Choroid plexus epithelial cell (primary cell): ENCODE data around the gene ZNF430.
"Not testable (repeated sequence)": the region's sequence is repeated elsewhere in the genome, so short reads cannot be mapped to it uniquely, and the experiment has no call there.

Experiments
- DNase-seq: peaks from one replicate; pipeline ENCODE4 v3.0.0-alpha.2; 2010; ENCODE audit warnings: low read depth
- H3K4me3 ChIP-seq: 2 replicates; pipeline ENCODE4 v1.5.1; 2011; ENCODE audit warnings: low read depth, mild to moderate bottlenecking, control low read depth, low read length, moderate library complexity
- TF ChIP-seq, protein P1 (sequence below): conservative IDR thresholded peaks from 2 replicates; pipeline ENCODE4 v1.5.1; 2011; ENCODE audit warnings: low read depth, mild to moderate bottlenecking, control low read depth, inconsistent platforms, low read length, moderate library complexity

The ZNF430 gene

DNA sequence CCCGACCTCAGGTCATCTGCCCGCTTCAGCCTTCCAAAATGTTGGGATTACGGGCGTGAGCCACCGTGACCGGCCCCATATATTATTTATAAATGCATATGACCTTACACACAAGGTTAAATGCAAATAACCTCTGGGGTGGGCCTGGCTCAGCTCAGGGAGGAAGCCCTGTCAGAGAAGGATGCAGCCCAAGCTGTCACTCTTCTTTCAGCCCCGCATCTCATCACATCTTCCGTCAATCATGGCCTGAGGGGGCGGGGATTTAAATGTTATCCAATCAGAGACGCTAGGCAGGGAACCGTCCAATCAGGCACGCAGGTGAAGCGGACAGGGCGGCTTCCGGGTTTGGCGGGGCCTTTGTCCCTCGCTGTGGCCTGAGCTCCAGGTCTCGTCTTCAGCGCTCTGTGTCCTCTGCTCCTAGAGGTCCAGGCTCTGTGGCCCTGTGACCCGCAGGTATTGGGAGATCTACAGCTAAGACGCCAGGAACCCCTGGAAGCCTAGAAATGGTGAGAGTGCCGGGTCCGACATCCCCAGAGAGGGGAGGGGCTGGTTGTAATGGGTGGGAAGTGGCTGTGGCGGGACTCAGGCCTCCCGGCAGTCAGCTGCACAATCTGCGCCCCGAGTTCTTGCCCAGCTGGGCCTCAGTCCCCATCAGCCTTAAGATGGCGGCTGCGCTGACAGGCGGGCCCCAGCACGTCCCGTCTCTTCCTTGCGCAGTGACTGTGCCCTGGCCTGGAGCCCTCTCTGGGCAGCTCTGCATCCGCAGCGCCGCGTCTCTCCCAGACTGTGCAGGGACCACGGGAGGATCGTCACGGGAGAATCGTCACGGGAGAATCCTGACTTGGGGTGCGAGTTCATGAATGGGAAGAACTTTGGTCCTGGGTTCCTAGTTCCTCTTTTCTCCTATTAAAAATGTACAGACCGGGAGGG is at the start of gene ZNF430:
ZNF430 (plus strand) TSS at position 360 of the 930 bp plus-strand sequence; CDS start at position 504, 144 bp downstream.
- DNase-seq, result peak; percentile 95
- TF ChIP-seq, protein P1, sequence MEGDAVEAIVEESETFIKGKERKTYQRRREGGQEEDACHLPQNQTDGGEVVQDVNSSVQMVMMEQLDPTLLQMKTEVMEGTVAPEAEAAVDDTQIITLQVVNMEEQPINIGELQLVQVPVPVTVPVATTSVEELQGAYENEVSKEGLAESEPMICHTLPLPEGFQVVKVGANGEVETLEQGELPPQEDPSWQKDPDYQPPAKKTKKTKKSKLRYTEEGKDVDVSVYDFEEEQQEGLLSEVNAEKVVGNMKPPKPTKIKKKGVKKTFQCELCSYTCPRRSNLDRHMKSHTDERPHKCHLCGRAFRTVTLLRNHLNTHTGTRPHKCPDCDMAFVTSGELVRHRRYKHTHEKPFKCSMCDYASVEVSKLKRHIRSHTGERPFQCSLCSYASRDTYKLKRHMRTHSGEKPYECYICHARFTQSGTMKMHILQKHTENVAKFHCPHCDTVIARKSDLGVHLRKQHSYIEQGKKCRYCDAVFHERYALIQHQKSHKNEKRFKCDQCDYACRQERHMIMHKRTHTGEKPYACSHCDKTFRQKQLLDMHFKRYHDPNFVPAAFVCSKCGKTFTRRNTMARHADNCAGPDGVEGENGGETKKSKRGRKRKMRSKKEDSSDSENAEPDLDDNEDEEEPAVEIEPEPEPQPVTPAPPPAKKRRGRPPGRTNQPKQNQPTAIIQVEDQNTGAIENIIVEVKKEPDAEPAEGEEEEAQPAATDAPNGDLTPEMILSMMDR, result peak; percentile 4
- H3K4me3 ChIP-seq, result peak within 1 kb of the TSS; percentile 89

DNA sequence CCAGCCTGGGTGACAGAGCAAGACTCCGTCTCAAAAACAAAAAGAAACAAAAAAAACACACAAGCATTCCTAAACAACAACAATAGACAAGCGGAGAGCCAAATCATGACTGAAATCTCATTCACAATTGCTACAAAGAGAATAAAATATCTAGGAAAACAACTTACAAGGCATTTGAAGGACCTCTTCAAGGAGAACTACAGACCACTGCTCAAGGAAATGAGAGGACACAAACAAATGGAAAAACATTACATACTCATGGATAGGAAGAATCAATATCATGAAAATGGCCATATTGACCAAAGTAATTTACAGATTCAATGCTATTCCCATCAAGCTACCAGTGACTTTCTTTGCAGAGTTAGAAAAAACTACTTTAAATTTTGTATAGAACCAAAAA is 27.7 kb upstream of the ZNF430 start:
- not testable (repeated sequence) for H3K4me3 ChIP-seq, DNase-seq

DNA sequence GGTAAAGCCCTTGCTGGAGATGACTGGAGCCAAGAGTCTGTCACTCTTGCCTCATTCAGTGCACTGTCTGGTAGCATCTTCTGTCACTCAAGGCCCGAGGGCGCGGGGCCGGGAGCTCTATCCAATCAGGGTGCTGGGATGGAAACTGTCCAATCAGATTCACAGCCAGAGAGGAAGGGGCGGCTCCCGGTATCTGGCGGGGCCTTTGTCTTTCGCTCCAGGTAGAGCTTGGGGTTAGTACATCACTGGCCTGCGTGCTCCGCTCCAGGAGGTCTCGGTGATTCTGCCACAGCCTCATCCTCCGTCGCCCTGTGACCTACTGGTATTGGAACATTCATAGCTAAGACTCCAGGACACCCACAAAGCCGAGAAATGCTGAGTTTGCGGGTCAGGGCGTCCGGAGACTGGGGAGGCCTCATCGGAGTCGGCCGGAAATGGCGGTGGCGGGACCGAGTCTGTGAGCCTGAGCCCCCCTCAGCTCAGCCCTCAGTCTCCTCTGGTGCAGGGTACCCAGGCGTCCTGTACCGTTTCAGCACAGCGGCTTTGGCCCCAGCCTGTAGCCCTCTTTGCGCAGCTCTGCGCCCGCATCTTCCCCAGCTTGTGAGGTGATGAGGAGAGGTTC is 20.6 kb upstream of the ZNF430 start:
- peak; percentile 96 for DNase-seq
- H3K4me3 ChIP-seq, result peak overlapping the region; percentile 65
- TF ChIP-seq, protein P1, result no peak

DNA sequence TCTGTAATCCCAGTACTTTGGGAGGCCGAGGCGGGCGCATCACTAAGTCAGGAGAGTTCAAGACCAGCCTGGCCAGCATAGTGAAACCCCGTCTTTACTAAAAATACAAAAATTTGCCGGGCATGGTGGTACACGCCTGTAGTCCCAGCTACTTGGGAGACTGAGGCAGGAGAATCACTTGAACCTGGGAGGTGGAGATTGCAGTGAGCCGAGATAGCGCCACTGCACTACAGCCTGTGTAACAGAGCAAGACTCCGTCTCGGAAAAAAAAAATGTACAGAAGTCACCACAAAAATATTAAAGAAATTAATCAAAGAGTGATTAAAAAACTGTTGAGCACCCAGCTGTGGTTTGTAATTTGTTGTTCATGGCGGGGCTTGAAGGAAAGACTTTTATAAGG is 781 bp downstream of the ZNF430 start:
- H3K4me3 ChIP-seq, result peak overlapping the region; percentile 89
- not testable (repeated sequence) for DNase-seq

DNA sequence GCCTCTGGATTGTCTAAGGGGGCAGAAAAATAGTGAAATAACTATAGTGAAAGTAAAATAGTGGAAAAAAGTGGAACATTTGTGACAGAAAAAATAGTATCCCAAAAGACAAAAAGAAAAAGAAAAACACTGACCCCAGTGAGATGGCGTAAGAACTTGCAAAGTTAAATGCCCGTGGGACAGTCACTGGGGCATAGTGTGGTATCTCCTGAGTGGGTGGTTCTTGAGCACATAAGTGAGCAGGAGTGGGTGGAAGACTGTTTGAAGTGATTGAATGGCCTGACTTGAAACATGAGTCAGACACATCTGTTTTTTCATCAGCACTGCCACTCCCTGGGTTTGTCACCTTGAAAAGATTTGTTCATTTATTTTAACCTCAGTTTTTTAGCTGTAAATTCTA is 2.5 kb downstream of the ZNF430 start:
- H3K4me3 ChIP-seq, result no peak overlapping the region

DNA sequence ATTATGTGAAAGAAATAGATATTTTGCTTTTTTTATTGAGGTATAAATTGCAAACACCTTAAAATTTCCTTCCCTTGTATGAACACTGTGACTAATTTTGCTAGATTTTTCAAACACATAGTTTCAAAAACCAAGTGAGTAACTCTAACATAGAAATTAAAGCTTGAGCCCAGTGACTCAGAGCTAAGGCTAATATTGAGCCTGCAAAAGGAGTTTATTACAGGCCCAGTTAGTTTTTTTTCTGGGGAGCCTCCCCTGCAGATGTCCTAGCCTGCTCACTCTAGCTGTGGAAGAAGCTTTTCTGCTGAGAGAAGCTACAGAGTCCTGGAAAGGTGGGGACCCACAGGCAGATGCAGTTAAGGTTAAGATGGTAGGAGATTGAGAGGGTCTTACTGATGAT is 3.4 kb downstream of the ZNF430 start:
- no peak overlapping the region for H3K4me3 ChIP-seq
- DNase-seq, result peak; percentile 50
- TF ChIP-seq, protein P1, result no peak

More for the DNA sequence above, 2.5 kb downstream of the ZNF430 start:
- peak; percentile 67 for DNase-seq
- TF ChIP-seq, protein P1, result no peak

DNA sequence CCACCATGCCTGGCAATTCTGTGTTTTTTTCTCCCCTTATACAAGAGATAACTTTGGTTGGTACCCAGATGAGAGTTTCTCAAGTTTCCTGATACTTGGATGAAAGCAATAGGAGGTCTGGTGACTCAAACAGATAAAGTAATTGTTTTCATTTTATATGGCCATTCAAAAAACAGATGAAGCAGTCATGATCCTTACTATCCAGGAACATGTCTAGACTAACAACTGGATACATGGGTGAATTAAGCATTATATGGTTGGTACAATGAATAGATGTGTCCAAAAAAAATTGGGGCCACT is 8.5 kb downstream of the ZNF430 start:
- TF ChIP-seq, protein P1, result no peak
- no peak overlapping the region for H3K4me3 ChIP-seq
- peak; percentile 46 for DNase-seq

DNA sequence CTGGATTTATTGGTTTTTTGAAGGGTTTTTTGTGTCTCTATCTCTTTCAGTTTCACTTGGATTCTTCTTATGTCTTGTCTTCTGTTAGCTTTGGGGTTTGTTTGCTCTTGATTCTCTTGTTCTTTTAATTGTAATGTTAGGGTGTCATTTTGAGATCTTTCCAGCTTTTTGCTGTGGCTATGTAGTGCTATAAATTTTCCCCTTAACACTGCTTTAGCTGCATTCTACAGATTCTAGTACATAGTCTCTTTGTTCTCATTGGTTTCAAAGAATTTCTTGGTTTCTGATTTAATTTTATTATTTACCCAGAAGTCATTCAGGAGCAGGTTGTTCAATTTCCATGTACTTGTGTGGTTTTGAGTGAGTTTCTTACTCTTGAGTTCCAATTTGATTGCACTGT is 24.6 kb downstream of the ZNF430 start:
- H3K4me3 ChIP-seq, result no peak overlapping the region
- TF ChIP-seq, protein P1, result no peak
- DNase-seq, result no peak
